ENCODE data around the gene ATRNL1. TPM values are rescaled to one million over a fixed set of nuclear protein-coding genes. Genes with fewer than 3 reads are reported as not detected.
A peak's percentile ranks its signal among the peaks of the same experiment; 100 is the strongest.
"Not testable (repeated sequence)": the region's sequence is repeated elsewhere in the genome, so short reads cannot be mapped to it uniquely, and the experiment has no call there.

Gene ATRNL1
- total and polyA plus RNA-seq, 10 donors, result 0.29 to 6.3 (median 2.2) TPM

GRCh38 chr10:115827231-115828009, 734.3 kb downstream of the ATRNL1 start:
- Histone ChIP-seq H3K27me3 (replicated peaks in 1 of 7) (no peaks in the 10 kb centered on the region), H3K36me3 (no peaks in the 10 kb centered on the region), H3K9me3 (peaks cover 0 to 16% (median 5%) of the 10 kb centered on the region in 8 donors), H3K27ac (no peak overlapping the region), H3K4me3 (no peak overlapping the region), H3K4me1 (no peaks in the 10 kb centered on the region)
- no peak for DNase-seq
- WGBS, 5 donors, result 81 to 92% (median 87%) methylated on average over 6 of the region's 6 CpGs
- intact Hi-C loops (cut with DNase I; ENCODE audit: low total_unique reads), result loop anchor here (2.0 kb wide), 1 partner anchor 21 kb away; no protein-coding TSS in a partner anchor
- TF ChIP-seq POLR2AphosphoS5 (IDR thresholded peaks at IDR 0.05) (no peak), POLR2A (IDR thresholded peaks at IDR 0.05) (no peak)
- TF ChIP-seq, protein P1, sequence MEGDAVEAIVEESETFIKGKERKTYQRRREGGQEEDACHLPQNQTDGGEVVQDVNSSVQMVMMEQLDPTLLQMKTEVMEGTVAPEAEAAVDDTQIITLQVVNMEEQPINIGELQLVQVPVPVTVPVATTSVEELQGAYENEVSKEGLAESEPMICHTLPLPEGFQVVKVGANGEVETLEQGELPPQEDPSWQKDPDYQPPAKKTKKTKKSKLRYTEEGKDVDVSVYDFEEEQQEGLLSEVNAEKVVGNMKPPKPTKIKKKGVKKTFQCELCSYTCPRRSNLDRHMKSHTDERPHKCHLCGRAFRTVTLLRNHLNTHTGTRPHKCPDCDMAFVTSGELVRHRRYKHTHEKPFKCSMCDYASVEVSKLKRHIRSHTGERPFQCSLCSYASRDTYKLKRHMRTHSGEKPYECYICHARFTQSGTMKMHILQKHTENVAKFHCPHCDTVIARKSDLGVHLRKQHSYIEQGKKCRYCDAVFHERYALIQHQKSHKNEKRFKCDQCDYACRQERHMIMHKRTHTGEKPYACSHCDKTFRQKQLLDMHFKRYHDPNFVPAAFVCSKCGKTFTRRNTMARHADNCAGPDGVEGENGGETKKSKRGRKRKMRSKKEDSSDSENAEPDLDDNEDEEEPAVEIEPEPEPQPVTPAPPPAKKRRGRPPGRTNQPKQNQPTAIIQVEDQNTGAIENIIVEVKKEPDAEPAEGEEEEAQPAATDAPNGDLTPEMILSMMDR (IDR thresholded peaks at IDR 0.05 in 8 of 11, conservative IDR thresholded peaks at IDR 0.05 in 3 of 11), result no peak

- peaks cover 0 to 16% (median 0%) of the 10 kb centered on the region in 8 donors for H3K9me3 ChIP-seq
- H3K27me3 ChIP-seq (replicated peaks in 1 of 7); DNase-seq; H3K27ac ChIP-seq; H3K4me1 ChIP-seq; intact Hi-C loops (cut with DNase I; ENCODE audit: low total_unique reads); H3K4me3 ChIP-seq; H3K36me3 ChIP-seq: not testable (repeated sequence)
- 81 to 98% (median 92%) methylated on average over 4 of the region's 4 CpGs for WGBS, 5 donors
Measured at GRCh38 chr10:115828182-115828581, 735.0 kb downstream of the ATRNL1 start.

DNA sequence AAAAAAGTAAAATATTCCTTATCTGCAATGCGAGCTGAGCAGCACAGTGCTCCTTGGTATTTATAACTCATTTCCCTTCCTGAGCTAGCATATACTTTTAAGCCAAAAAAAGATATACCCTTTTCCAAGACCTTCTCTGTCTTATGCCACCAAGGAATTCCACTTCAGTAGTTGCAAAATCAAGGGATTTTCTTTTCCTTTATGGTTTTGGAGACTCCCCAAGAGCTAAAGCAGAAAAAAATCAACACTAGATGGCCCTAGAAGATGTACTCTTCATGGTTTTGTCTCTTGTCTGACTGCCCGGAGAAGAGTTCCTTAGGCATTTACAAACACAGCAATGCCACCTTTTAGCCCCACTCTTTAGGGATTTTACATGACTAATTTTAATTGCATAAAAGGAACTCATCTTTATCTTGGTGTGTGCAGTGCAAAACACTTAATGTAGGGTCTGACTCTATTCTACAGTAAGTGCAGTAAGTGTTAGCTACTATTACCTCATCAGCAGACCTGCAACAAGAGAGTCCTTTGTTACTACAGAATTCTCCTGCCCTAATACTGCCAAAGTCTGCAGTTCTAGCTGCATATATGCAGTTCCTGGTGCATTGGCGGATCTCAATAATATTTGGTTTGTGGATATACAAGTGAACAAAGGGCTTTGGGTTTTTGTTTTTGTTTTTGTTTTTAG, 736.5 kb downstream of the ATRNL1 start:
- no peaks in the 10 kb centered on the region for H3K36me3 ChIP-seq
- H3K27ac ChIP-seq, result no peak overlapping the region
- TF ChIP-seq, protein P1 (IDR thresholded peaks at IDR 0.05 in 8 of 11, conservative IDR thresholded peaks at IDR 0.05 in 3 of 11), result peak in 1 of 11 experiments; percentile 9
- TF ChIP-seq POLR2A (IDR thresholded peaks at IDR 0.05), result no peak
- H3K4me3 ChIP-seq, result no peak overlapping the region
- no peaks in the 10 kb centered on the region for H3K4me1 ChIP-seq
- peaks cover 0 to 12% (median 0%) of the 10 kb centered on the region in 8 donors for H3K9me3 ChIP-seq
- WGBS, 5 donors, result 60 to 65% (median 62%) methylated on average over 3 of the region's 3 CpGs
- no peaks in the 10 kb centered on the region for H3K27me3 ChIP-seq (replicated peaks in 1 of 7)
- no peak for DNase-seq
- intact Hi-C loops (cut with DNase I; ENCODE audit: low total_unique reads), result no loop called here

DNA sequence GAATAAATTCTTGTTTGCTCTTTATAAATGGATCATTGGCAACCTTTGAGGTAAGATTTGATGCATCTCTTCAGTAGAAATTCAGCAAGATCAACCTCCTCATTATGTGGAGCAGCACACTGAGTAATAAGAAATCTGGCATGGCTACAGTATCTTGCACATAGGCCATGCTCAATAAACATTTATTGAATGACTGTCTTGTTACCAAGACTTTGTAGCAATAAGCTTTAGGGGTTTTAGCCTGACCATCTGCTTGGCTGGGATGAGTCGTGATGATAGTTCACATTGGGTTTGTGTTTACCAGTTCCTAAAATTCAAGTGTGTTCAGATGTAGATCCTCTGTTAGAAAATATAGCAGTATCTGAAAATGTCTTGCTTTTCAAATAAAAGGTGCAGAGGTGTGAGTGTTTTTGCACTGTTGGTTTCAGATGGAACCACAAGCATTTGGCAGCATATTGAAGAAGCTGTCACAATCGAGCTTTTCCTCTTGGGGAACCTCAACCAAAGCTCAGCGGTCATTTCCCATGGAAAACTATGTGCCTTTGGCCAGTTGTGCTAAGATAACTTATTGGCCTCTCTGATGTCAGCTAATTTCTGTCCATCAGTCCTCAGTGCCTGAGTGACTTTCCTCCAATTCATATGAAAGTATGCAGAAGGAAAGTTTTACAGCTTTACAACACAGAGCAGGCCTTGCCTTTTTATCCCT, 737.3 kb downstream of the ATRNL1 start:
- WGBS, 5 donors, result 57 to 82% (median 70%) methylated on average over 3 of the region's 3 CpGs
- Histone ChIP-seq H3K27ac (no peak overlapping the region), H3K9me3 (peaks cover 0 to 5% (median 0%) of the 10 kb centered on the region in 8 donors), H3K4me1 (no peaks in the 10 kb centered on the region), H3K4me3 (no peak overlapping the region), H3K36me3 (no peaks in the 10 kb centered on the region), H3K27me3 (replicated peaks in 1 of 7) (no peaks in the 10 kb centered on the region)
- intact Hi-C loops (cut with DNase I; ENCODE audit: low total_unique reads), result no loop called here
- no peak for DNase-seq
- no peak for TF ChIP-seq POLR2A (IDR thresholded peaks at IDR 0.05)
- TF ChIP-seq POLR2AphosphoS5 (IDR thresholded peaks at IDR 0.05), result no peak
- TF ChIP-seq, protein P1 (IDR thresholded peaks at IDR 0.05 in 8 of 11, conservative IDR thresholded peaks at IDR 0.05 in 3 of 11), result no peak
